Keratinocyte (primary cell): Measurements from ENCODE around the gene BRD1. TPM values are rescaled to one million over a fixed set of nuclear protein-coding genes. Genes with fewer than 3 reads are reported as not detected.

Experiments
- DNase-seq: peaks from one replicate; pipeline ENCODE4 v3.0.0-alpha.2; 2011; ENCODE audit warnings: low read depth, missing footprints, low spot score
- FAIRE-seq: peaks from 2 replicates; lab custom pipeline; 2011; peaks lifted over from hg19 to GRCh38; lab: Jason Lieb, UNC
- H2AFZ ChIP-seq: 2 replicates; pipeline ENCODE4 v1.6.0; 2012; ENCODE audit warnings: low read length, control low read depth, inconsistent platforms; ENCODE audit not compliant: control insufficient read depth
- H3K27ac ChIP-seq: 2 replicates; pipeline ENCODE4 v1.5.1; 2011; ENCODE audit warnings: low read length; ENCODE audit not compliant: control insufficient read depth, insufficient read depth
- H3K27me3 ChIP-seq: 3 replicates; pipeline ENCODE4 v1.6.0; 2011; ENCODE audit warnings: low read length; ENCODE audit not compliant: control insufficient read depth, insufficient read depth; ENCODE audit errors: extremely low read depth
- H3K36me3 ChIP-seq, 2 experiments: 2 replicates in 1 of 2; 3 replicates in 1 of 2; pipeline ENCODE4 v1.5.1; 2011; ENCODE audit warnings: low read length in 2 of 2, mild to moderate bottlenecking in 1 of 2; ENCODE audit not compliant: control insufficient read depth in 2 of 2, insufficient read depth in 2 of 2; ENCODE audit errors: extremely low read depth in 1 of 2
- H3K4me1 ChIP-seq: 3 replicates; pipeline ENCODE4 v1.5.1; 2011; ENCODE audit warnings: low read length; ENCODE audit not compliant: control insufficient read depth, insufficient read depth; ENCODE audit errors: extremely low read depth
- H3K4me2 ChIP-seq: 3 replicates; pipeline ENCODE4 v1.6.0; 2011; ENCODE audit warnings: low read depth, low read length; ENCODE audit not compliant: control insufficient read depth, insufficient read depth; ENCODE audit errors: extremely low read depth
- H3K4me3 ChIP-seq, 3 experiments: fragments of 200-600 bp in 1 of 3; sonication (generic) in 1 of 3; 2 replicates in 2 of 3; 3 replicates in 1 of 3; pipeline ENCODE4 v1.5.1; 2011 to 2016; ENCODE audit warnings: low read length in 3 of 3, mild to moderate bottlenecking in 3 of 3, control low read depth in 2 of 3, inconsistent platforms in 1 of 3, low read depth in 1 of 3, mixed read lengths in 1 of 3, mixed run types in 1 of 3, moderate library complexity in 1 of 3; ENCODE audit not compliant: control insufficient read depth in 2 of 3, insufficient read depth in 2 of 3; ENCODE audit errors: extremely low read depth in 1 of 3
- H3K79me2 ChIP-seq: 2 replicates; pipeline ENCODE4 v1.6.0; 2012; ENCODE audit warnings: low read length; ENCODE audit not compliant: control insufficient read depth, insufficient read depth
- H3K9ac ChIP-seq: 3 replicates; pipeline ENCODE4 v1.6.0; 2011; ENCODE audit warnings: low read length; ENCODE audit not compliant: control insufficient read depth, insufficient read depth; ENCODE audit errors: extremely low read depth
- H3K9me1 ChIP-seq: 3 replicates; pipeline ENCODE4 v1.6.0; 2011; ENCODE audit warnings: low read length; ENCODE audit not compliant: control insufficient read depth, insufficient read depth; ENCODE audit errors: extremely low read depth
- H3K9me3 ChIP-seq: 2 replicates; pipeline ENCODE4 v1.5.1; 2012; ENCODE audit warnings: low read depth, low read length; ENCODE audit not compliant: control insufficient read depth
- H4K20me1 ChIP-seq: 3 replicates; pipeline ENCODE4 v1.6.0; 2011; ENCODE audit warnings: low read length; ENCODE audit not compliant: control insufficient read depth, insufficient read depth; ENCODE audit errors: extremely low read depth
- EZH2 ChIP-seq: IDR thresholded peaks from one replicate; pipeline ENCODE4 v1.6.1; 2012; ENCODE audit warnings: inconsistent platforms, mild to moderate bottlenecking, low read length, moderate library complexity
- dilution Hi-C: fragments of 300-500 bp; cut with MboI; formaldehyde crosslinking; loops from one replicate; pipeline ENCODE4 v1.7.0; 2020; ENCODE audit warnings: low sequenced_read_pairs; ENCODE audit not compliant: extremely low pct_ligation_motif_present
- polyA plus RNA-seq, 5 experiments: library from polyadenylated mRNA; depleted of rRNA in 3 of 5; stranded (reverse) in 3 of 5; stranded (forward) in 1 of 5; unstranded in 1 of 5; fragments of >200 nt; gene quantifications; 1 replicate in 1 of 5; 2 replicates in 3 of 5; 3 replicates in 1 of 5; pipeline versions ENCODE4 v1.2.1 to v1.2.3, GENCODE V29; 2011 to 2012; ENCODE audit warnings: missing spikeins in 2 of 5, low read depth in 1 of 5, low replicate concordance in 1 of 5
- TF ChIP-seq, protein P1 (sequence below), 3 experiments: IDR thresholded peaks in 1 of 3; conservative IDR thresholded peaks in 1 of 3; optimal IDR thresholded peaks in 1 of 3; 2 replicates in 2 of 3; 3 replicates in 1 of 3; pipeline versions ENCODE3 to v1.5.1; 2011; ENCODE audit warnings: low read length in 3 of 3, mild to moderate bottlenecking in 3 of 3, moderate library complexity in 2 of 3, control low read depth in 1 of 3, inconsistent platforms in 1 of 3; ENCODE audit not compliant: insufficient read depth in 2 of 3; ENCODE audit errors: extremely low read depth in 1 of 3

Gene BRD1
- polyA plus RNA-seq, 1 donor (not counting 4 experiments of a cell fraction or from before 2014, with no cell fraction given): 4.3 TPM

- H3K27me3 ChIP-seq: peaks cover 3% of the 10 kb centered on the region
- dilution Hi-C loops: no loop called here
- no peaks in the 10 kb centered on the region for H3K9me1 ChIP-seq
- no peaks in the 10 kb centered on the region for H4K20me1 ChIP-seq
- H3K9ac ChIP-seq: no peak overlapping the region
- H2AFZ ChIP-seq: no peak overlapping the region
- H3K4me1 ChIP-seq: no peaks in the 10 kb centered on the region
- H3K4me3 ChIP-seq: no peak overlapping the region
- FAIRE-seq (no peak), DNase-seq (no peak)
- H3K79me2 ChIP-seq: no peaks in the 10 kb centered on the region
- no peak overlapping the region for H3K4me2 ChIP-seq
- no peak overlapping the region for H3K27ac ChIP-seq
- peaks cover 2% of the 10 kb centered on the region for H3K9me3 ChIP-seq
- no peak for TF ChIP-seq EZH2
- TF ChIP-seq, protein P1, sequence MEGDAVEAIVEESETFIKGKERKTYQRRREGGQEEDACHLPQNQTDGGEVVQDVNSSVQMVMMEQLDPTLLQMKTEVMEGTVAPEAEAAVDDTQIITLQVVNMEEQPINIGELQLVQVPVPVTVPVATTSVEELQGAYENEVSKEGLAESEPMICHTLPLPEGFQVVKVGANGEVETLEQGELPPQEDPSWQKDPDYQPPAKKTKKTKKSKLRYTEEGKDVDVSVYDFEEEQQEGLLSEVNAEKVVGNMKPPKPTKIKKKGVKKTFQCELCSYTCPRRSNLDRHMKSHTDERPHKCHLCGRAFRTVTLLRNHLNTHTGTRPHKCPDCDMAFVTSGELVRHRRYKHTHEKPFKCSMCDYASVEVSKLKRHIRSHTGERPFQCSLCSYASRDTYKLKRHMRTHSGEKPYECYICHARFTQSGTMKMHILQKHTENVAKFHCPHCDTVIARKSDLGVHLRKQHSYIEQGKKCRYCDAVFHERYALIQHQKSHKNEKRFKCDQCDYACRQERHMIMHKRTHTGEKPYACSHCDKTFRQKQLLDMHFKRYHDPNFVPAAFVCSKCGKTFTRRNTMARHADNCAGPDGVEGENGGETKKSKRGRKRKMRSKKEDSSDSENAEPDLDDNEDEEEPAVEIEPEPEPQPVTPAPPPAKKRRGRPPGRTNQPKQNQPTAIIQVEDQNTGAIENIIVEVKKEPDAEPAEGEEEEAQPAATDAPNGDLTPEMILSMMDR (optimal IDR thresholded peaks at IDR 0.05 in 1 of 3, IDR thresholded peaks at IDR 0.05 in 1 of 3, conservative IDR thresholded peaks at IDR 0.05 in 1 of 3; ENCODE audit: extremely low read depth in 1 of 3, insufficient read depth in 2 of 3, low read length in 3 of 3): no peak
- no peaks in the 10 kb centered on the region for H3K36me3 ChIP-seq
Observed at GRCh38 chr22:49749227-49749626, 78.4 kb downstream of the BRD1 start.

- H2AFZ ChIP-seq: no peak overlapping the region
- dilution Hi-C loops: no loop called here
- peaks cover 3% of the 10 kb centered on the region for H3K27me3 ChIP-seq
Observed at GRCh38 chr22:49748514-49748913, 79.2 kb downstream of the BRD1 start.

More at GRCh38 chr22:49748514-49748913, 79.2 kb downstream of the BRD1 start:
- H3K4me3 ChIP-seq: no peak overlapping the region
- FAIRE-seq (no peak), DNase-seq (no peak)
- no peak overlapping the region for H3K9ac ChIP-seq
- no peaks in the 10 kb centered on the region for H4K20me1 ChIP-seq
- TF ChIP-seq, protein P1 (optimal IDR thresholded peaks at IDR 0.05 in 1 of 3, IDR thresholded peaks at IDR 0.05 in 1 of 3, conservative IDR thresholded peaks at IDR 0.05 in 1 of 3; ENCODE audit: extremely low read depth in 1 of 3, insufficient read depth in 2 of 3, low read length in 3 of 3): no peak
- TF ChIP-seq EZH2: no peak
- no peak overlapping the region for H3K27ac ChIP-seq
- H3K4me1 ChIP-seq: no peaks in the 10 kb centered on the region
- no peak overlapping the region for H3K4me2 ChIP-seq
- no peaks in the 10 kb centered on the region for H3K9me1 ChIP-seq
- no peaks in the 10 kb centered on the region for H3K36me3 ChIP-seq
- H3K9me3 ChIP-seq: peaks cover 2% of the 10 kb centered on the region
- no peaks in the 10 kb centered on the region for H3K79me2 ChIP-seq
